ENCODE results near the gene DAB2IP.

DNA sequence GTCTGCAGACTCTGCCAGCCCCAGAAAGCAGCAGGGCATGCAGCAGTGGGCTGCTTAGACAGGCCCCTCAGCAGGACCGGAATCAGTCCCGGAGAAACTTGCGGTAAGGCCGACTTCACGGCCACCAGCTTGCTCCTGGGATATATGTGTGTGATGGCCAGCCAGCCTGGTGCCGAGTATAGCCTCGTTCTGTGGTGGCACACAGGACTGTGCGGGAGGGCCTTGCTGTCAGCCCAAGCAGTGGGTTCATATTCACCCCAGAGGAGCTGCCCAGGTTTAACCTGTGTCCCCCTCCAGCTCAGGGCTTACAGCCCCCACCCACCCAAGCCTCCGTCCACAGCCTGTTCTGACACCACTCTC lies 112.9 kb downstream of the DAB2IP start:
- TF ChIP-seq, protein P1, sequence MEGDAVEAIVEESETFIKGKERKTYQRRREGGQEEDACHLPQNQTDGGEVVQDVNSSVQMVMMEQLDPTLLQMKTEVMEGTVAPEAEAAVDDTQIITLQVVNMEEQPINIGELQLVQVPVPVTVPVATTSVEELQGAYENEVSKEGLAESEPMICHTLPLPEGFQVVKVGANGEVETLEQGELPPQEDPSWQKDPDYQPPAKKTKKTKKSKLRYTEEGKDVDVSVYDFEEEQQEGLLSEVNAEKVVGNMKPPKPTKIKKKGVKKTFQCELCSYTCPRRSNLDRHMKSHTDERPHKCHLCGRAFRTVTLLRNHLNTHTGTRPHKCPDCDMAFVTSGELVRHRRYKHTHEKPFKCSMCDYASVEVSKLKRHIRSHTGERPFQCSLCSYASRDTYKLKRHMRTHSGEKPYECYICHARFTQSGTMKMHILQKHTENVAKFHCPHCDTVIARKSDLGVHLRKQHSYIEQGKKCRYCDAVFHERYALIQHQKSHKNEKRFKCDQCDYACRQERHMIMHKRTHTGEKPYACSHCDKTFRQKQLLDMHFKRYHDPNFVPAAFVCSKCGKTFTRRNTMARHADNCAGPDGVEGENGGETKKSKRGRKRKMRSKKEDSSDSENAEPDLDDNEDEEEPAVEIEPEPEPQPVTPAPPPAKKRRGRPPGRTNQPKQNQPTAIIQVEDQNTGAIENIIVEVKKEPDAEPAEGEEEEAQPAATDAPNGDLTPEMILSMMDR (IDR thresholded peaks at IDR 0.05; ENCODE audit: low read depth, low read length, poor library complexity, severe bottlenecking) = no peak
- no peak for TF ChIP-seq EZH2phosphoT487 (IDR thresholded peaks at IDR 0.05; ENCODE audit: borderline replicate concordance, low read length)
